Karpas-422 (cell line): ENCODE measurements around the gene EXOC6. TPM values are rescaled to one million over a fixed set of nuclear protein-coding genes. Genes with fewer than 3 reads are reported as not detected.
"Not testable (repeated sequence)": the region's sequence is repeated elsewhere in the genome, so short reads cannot be mapped to it uniquely, and the experiment has no call there.

Source experiments
- DNase-seq: peaks from one replicate; pipeline ENCODE4 v3.0.0-alpha.2; 2015
- H2AFZ ChIP-seq: fragments of 200-600 bp; sonication (generic); 2 replicates; pipeline ENCODE4 v1.6.1; 2014; ENCODE audit warnings: antibody characterized with exemption, low read length, mixed read lengths
- H3K27ac ChIP-seq: fragments of 200-600 bp; sonication (generic); 2 replicates; pipeline ENCODE4 v1.5.1; 2014; ENCODE audit warnings: mild to moderate bottlenecking, low read length, moderate library complexity
- H3K27me3 ChIP-seq: fragments of 200-600 bp; sonication (generic); 2 replicates; pipeline ENCODE4 v1.6.1; 2014; ENCODE audit warnings: low read length, mixed read lengths
- H3K36me3 ChIP-seq: fragments of 200-600 bp; sonication (generic); 2 replicates; pipeline ENCODE4 v1.6.1; 2014; ENCODE audit warnings: low read length, mixed read lengths; ENCODE audit not compliant: insufficient read depth
- H3K4me1 ChIP-seq: fragments of 200-600 bp; sonication (generic); 2 replicates; pipeline ENCODE4 v1.6.1; 2014; ENCODE audit warnings: mild to moderate bottlenecking, low read length, mixed read lengths
- H3K4me2 ChIP-seq: fragments of 200-600 bp; sonication (generic); 2 replicates; pipeline ENCODE4 v1.6.1; 2014; ENCODE audit warnings: low read length, low read depth, mild to moderate bottlenecking; ENCODE audit not compliant: poor library complexity, severe bottlenecking
- H3K4me3 ChIP-seq: fragments of 200-600 bp; sonication (generic); 2 replicates; pipeline ENCODE4 v1.5.1; 2014; ENCODE audit warnings: mild to moderate bottlenecking, antibody characterized with exemption, low read length, mixed read lengths
- H3K79me2 ChIP-seq: fragments of 200-600 bp; sonication (generic); 2 replicates; pipeline ENCODE4 v1.6.1; 2014; ENCODE audit warnings: mild to moderate bottlenecking, low read length, mixed read lengths
- H3K9ac ChIP-seq: fragments of 200-600 bp; sonication (generic); 2 replicates; pipeline ENCODE4 v1.6.0; 2014; ENCODE audit warnings: low read length
- H3K9me2 ChIP-seq: fragments of 200-600 bp; sonication (generic), shearing (Covaris generic); replicated peaks from 2 replicates; pipeline ENCODE4 v1.6.0; 2014; ENCODE audit warnings: mild to moderate bottlenecking, low read length, moderate library complexity; ENCODE audit not compliant: insufficient read depth
- H3K9me3 ChIP-seq: fragments of 300-700, 200-600 bp; sonication (generic); 2 replicates; pipeline ENCODE4 v1.6.1; 2014; ENCODE audit warnings: low read length, mixed read lengths
- H4K20me1 ChIP-seq: fragments of 200-600 bp; sonication (generic); 2 replicates; pipeline ENCODE4 v1.6.1; 2014; ENCODE audit warnings: mild to moderate bottlenecking, antibody characterized with exemption, low read length, low read depth; ENCODE audit not compliant: insufficient read depth
- total RNA-seq: library from RNA; depleted of rRNA; stranded (reverse); fragments of >200 nt; shearing (Covaris generic); gene quantifications from 2 replicates; pipeline ENCODE4 v1.2.3, GENCODE V29; 2014; ENCODE audit warnings: low replicate concordance

Gene EXOC6
- total RNA-seq, 1 experiment from 2014 or later: 18.0 TPM

DNA sequence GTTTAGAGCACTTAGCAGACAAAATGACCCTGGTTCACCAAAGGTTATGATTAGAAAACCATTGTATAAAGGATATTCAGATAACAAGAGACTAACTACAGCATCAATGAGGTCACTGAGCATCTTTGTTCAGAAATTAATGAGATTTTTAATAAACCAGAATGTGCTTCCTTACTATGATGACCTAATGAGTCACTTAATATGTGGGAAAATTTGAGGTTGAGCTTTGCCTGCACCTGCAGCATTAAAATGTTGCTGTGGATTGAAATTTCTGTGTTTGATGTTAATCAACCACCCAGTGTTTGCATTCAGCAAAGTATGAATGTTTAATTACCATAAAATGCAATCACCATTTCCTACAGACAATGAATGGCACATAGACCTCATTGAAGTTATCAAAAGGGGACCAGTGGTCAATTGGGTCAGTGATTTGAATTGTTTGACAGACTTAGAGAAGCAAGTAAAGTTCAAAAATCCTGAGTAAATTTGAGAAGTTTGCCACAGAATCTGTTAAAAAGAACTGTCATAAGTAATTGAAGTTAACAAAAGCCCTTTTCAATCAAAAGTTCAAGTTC lies 45.8 kb downstream of the EXOC6 start:
- Histone ChIP-seq H3K9me2 (no peaks in the 10 kb centered on the region), H3K9me3 (no peaks in the 10 kb centered on the region), H2AFZ (no peak overlapping the region), H3K4me3 (no peak overlapping the region), H4K20me1 (no peaks in the 10 kb centered on the region), H3K27ac (peak overlapping the region; percentile 69), H3K36me3 (no peaks in the 10 kb centered on the region), H3K9ac (no peak overlapping the region), H3K27me3 (no peaks in the 10 kb centered on the region), H3K4me2 (peak overlapping the region; percentile 30), H3K79me2 (peaks cover 7% of the 10 kb centered on the region; the same call in 1 of the 2 replicates), H3K4me1 (peaks cover 22% of the 10 kb centered on the region)
- DNase-seq: no peak

DNA sequence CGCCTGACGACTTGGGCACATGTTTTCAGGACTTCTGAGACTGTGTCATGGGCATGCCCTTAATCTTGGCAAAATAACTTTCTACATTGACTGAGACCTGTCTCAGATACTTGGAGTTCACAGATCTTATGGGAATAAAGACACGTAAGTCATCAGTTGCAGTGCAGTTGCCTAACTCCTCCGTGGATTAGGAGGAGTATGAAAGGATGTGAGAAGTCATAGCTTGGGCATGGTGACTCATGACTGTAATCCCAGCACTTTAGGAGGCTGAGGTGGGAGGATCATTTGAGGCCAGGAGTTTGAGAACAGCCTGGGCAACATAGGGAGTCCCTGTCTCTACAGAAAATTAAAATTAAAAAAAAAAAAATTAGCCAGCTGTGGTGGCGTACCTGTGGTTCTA lies 49.6 kb downstream of the EXOC6 start:
- Histone ChIP-seq H2AFZ (no peak overlapping the region), H3K4me1 (peaks cover 22% of the 10 kb centered on the region), H4K20me1 (no peaks in the 10 kb centered on the region), H3K9me3 (no peaks in the 10 kb centered on the region), H3K4me3 (no peak overlapping the region), H3K9ac (no peak overlapping the region), H3K36me3 (no peaks in the 10 kb centered on the region), H3K79me2 (no peaks in the 10 kb centered on the region), H3K27ac (no peak overlapping the region), H3K9me2 (no peaks in the 10 kb centered on the region), H3K27me3 (no peaks in the 10 kb centered on the region), H3K4me2 (no peak overlapping the region)
- DNase-seq: no peak

DNA sequence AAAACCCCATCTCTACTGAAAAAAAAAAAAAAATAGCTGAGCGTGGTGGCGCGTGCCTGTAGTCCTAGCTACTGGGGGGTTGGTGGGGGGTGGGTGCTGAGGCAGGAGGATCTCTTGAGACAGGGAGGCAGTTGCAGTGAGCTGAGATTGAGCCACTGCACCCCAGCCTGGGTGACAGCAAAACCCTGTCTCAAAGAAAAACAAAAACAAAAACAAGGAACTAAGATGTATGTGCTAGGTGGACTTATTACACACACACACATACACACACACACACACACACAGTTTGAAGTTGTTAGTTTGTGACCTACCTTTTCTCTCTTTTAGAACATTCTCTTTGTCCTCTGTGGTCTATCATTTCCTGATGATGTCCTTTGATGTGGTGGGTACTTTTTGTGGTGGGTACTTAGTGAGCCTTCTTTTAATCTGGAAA lies 53.5 kb downstream of the EXOC6 start:
- no peaks in the 10 kb centered on the region for H3K79me2 ChIP-seq
- H3K36me3 ChIP-seq: no peaks in the 10 kb centered on the region; the same call in 1 of the 2 replicates
- H4K20me1 ChIP-seq: no peaks in the 10 kb centered on the region
- DNase-seq: no peak
- H3K9ac ChIP-seq: no peak overlapping the region
- H3K4me1 ChIP-seq: no peaks in the 10 kb centered on the region
- H3K4me3 ChIP-seq: no peak overlapping the region
- no peaks in the 10 kb centered on the region for H3K9me3 ChIP-seq
- H3K9me2 ChIP-seq: no peaks in the 10 kb centered on the region
- H3K27me3 ChIP-seq: no peaks in the 10 kb centered on the region
- H3K27ac ChIP-seq: no peak overlapping the region
- H3K4me2 ChIP-seq: no peak overlapping the region
- no peak overlapping the region for H2AFZ ChIP-seq

DNA sequence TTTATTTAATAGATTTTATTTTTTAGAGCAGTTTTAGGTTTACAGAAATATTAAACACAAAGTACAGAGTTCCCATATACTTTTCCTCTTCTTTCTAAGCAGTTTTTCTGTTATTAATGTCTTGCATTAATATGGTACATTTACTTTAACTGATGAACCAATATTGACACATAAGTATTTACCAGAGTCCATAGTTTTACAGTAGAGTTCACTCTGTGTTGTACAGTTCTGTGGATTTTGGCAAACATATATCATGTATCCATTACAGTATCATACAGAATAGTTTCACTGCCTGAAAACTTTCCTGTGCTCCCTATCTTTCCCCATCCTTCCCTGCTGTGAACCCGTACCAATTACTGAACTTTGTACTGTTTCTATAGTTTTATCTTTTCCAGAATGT lies 55.3 kb downstream of the EXOC6 start:
- no peaks in the 10 kb centered on the region; the same call in 1 of the 2 replicates for H3K36me3 ChIP-seq
- no peak overlapping the region for H3K4me2 ChIP-seq
- no peak for DNase-seq
- no peaks in the 10 kb centered on the region for H3K9me2 ChIP-seq
- no peak overlapping the region for H3K9ac ChIP-seq
- H3K4me3 ChIP-seq: no peak overlapping the region
- H3K27ac ChIP-seq: no peak overlapping the region
- H3K9me3 ChIP-seq: no peaks in the 10 kb centered on the region
- H3K27me3 ChIP-seq: no peaks in the 10 kb centered on the region
- no peak overlapping the region for H2AFZ ChIP-seq
- no peaks in the 10 kb centered on the region for H3K4me1 ChIP-seq
- no peaks in the 10 kb centered on the region for H3K79me2 ChIP-seq
- H4K20me1 ChIP-seq: no peaks in the 10 kb centered on the region

DNA sequence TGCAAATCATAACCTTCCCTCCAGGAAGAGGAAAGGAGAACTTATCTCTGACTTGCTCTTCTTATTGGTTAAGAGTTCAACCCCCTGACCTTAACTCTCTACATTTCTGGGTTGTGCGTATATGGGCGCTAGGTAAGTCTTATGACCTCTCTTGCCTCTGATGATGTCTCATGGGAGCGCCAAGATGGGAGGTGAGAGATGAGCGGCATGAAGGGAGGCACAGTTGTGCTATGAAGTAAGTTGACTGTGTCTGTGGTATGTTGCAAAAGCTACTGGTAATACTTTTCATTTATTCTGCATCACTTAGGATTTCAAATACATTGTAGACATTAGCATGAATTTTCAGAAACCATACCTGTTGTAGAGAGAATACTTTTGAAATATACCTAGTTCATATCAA lies 59.0 kb downstream of the EXOC6 start:
- Histone ChIP-seq H3K79me2 (no peaks in the 10 kb centered on the region), H4K20me1 (no peaks in the 10 kb centered on the region), H3K9me3 (no peaks in the 10 kb centered on the region), H3K4me1 (no peaks in the 10 kb centered on the region), H3K4me3 (no peak overlapping the region), H2AFZ (no peak overlapping the region), H3K4me2 (no peak overlapping the region), H3K9ac (no peak overlapping the region), H3K9me2 (no peaks in the 10 kb centered on the region), H3K27me3 (no peaks in the 10 kb centered on the region), H3K27ac (no peak overlapping the region), H3K36me3 (no peaks in the 10 kb centered on the region; the same call in 1 of the 2 replicates)
- no peak for DNase-seq

- H3K4me2 ChIP-seq: not testable (repeated sequence)
Measured at GRCh38 chr10:92912631-92913030, 64.3 kb downstream of the EXOC6 start.

DNA sequence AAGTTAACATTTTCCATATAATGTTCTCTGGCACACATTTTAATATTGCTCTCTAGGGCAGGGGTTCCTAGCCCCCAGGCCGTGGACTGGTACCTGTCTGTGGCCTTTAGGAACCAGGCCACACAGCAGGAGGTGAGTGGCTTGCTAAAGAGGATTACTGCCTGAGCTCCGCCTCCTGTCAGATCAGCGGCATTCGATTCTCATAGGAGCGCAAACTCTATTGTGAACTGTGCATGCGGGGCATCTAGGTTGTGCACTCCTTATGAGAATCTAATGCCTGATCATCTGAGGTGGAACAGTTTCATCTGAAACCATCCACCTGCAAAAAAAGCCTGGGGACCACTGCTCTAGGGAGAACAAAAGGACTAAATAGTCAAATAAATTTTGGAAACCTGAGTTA lies 65.7 kb downstream of the EXOC6 start:
- Histone ChIP-seq H3K4me1 (peaks cover 4% of the 10 kb centered on the region), H3K9me3 (no peaks in the 10 kb centered on the region), H3K27me3 (no peaks in the 10 kb centered on the region), H3K36me3 (no peaks in the 10 kb centered on the region), H3K4me3 (no peak overlapping the region), H4K20me1 (no peaks in the 10 kb centered on the region), H2AFZ (no peak overlapping the region), H3K79me2 (no peaks in the 10 kb centered on the region), H3K9ac (no peak overlapping the region), H3K9me2 (no peaks in the 10 kb centered on the region), H3K4me2 (no peak overlapping the region), H3K27ac (no peak overlapping the region)
- no peak for DNase-seq

More at GRCh38 chr10:92912631-92913030, 64.3 kb downstream of the EXOC6 start:
- not testable (repeated sequence) for H3K79me2 ChIP-seq, H3K27ac ChIP-seq, H3K36me3 ChIP-seq, H3K4me3 ChIP-seq, H3K9me3 ChIP-seq, H4K20me1 ChIP-seq, DNase-seq, H3K9me2 ChIP-seq, H3K4me1 ChIP-seq, H3K27me3 ChIP-seq, H2AFZ ChIP-seq, H3K9ac ChIP-seq

- H2AFZ ChIP-seq: no peak overlapping the region
- no peak overlapping the region for H3K9ac ChIP-seq
- no peaks in the 10 kb centered on the region for H3K79me2 ChIP-seq
- no peaks in the 10 kb centered on the region for H3K9me3 ChIP-seq
- H4K20me1 ChIP-seq: no peaks in the 10 kb centered on the region
- H3K27me3 ChIP-seq: no peaks in the 10 kb centered on the region
- H3K36me3 ChIP-seq: no peaks in the 10 kb centered on the region
- H3K4me2 ChIP-seq: no peak overlapping the region
- no peaks in the 10 kb centered on the region for H3K9me2 ChIP-seq
- peaks cover 4% of the 10 kb centered on the region for H3K4me1 ChIP-seq
- H3K27ac ChIP-seq: no peak overlapping the region
- peak; percentile 80 for DNase-seq
- no peak overlapping the region for H3K4me3 ChIP-seq
Measured at GRCh38 chr10:92914478-92915325, 66.4 kb downstream of the EXOC6 start.
